Activated naive CD8-positive, alpha-beta T cell treated with anti-CD3 and anti-CD28 coated beads for 36 hours (primary cell): ENCODE results near the gene ATP11A. TPM values are rescaled to one million over a fixed set of nuclear protein-coding genes. Genes with fewer than 3 reads are reported as not detected.

Source experiments
- DNase-seq: peaks from one replicate; pipeline ENCODE4 v3.0.0; 2021
- H3K27ac Mint-ChIP-seq: one replicate; pipeline ENCODE4 v1.8.0; 2022; ENCODE audit warnings: mild to moderate bottlenecking, moderate library complexity, mixed read lengths
- H3K27me3 Mint-ChIP-seq: one replicate; pipeline ENCODE4 v1.8.0; 2022; ENCODE audit warnings: mild to moderate bottlenecking, mixed read lengths
- H3K36me3 Mint-ChIP-seq: one replicate; pipeline ENCODE4 v1.8.0; 2021; ENCODE audit warnings: mild to moderate bottlenecking, mixed read lengths
- H3K4me1 Mint-ChIP-seq: one replicate; pipeline ENCODE4 v1.8.0; 2021; ENCODE audit warnings: mixed read lengths
- H3K4me3 Mint-ChIP-seq: one replicate; pipeline ENCODE4 v1.8.0; 2022; ENCODE audit warnings: mild to moderate bottlenecking, moderate library complexity, mixed read lengths
- H3K9me3 Mint-ChIP-seq: one replicate; pipeline ENCODE4 v1.8.0; 2022; ENCODE audit warnings: mixed read lengths
- total RNA-seq, 2 experiments: library from RNA; stranded (reverse); gene quantifications; one replicate each; pipeline ENCODE4 v1.2.3, GENCODE V29; 2021

ATP11A gene
- total RNA-seq, 2 experiments from 2014 or later, result 27.6 to 32.5 TPM

- Mint-ChIP-seq H3K27ac (no peak overlapping the region), H3K4me3 (no peak overlapping the region), H3K4me1 (no peaks in the 10 kb centered on the region), H3K27me3 (peaks cover 6% of the 10 kb centered on the region), H3K9me3 (no peaks in the 10 kb centered on the region), H3K36me3 (no peaks in the 10 kb centered on the region)
- DNase-seq, result no peak
Measured at GRCh38 chr13:112911883-112912282, 222.0 kb downstream of the ATP11A start.

DNA sequence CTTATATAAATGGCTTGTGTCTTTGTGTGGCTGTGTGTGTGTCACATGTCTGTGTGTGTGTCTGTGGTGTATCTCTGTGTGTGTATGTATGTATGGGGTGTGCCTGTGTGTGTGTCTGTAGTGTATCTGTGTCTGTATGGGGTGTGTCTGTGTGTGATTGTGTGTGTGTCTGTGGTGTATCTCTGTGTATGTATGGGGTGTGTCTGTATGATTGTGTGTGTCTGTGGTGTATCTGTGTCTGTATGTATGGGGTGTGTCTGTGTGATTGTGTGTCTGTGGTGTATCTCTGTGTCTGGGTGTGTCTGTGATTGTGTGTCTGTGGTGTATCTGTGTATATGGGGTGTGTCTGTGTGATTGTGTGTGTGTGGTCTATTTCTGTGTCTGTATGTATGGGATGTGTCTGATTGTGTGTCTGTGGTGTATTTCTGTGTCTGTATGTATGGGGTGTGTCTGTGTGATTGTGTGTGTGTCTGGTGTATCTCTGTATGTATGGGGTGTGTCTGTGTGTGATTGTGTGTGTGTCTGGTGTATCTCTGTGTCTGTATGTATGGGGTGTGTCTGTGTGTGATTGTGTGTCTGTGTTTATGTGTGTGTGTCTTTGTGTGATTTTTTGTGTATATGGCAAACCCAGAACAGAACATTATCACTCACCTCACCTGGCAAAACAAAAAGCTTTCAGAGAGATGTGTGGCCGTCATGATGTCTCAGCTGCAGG, 223.0 kb downstream of the ATP11A start:
- Mint-ChIP-seq H3K4me1 (no peaks in the 10 kb centered on the region), H3K27ac (no peak overlapping the region), H3K9me3 (no peaks in the 10 kb centered on the region), H3K4me3 (no peak overlapping the region), H3K36me3 (no peaks in the 10 kb centered on the region), H3K27me3 (peaks cover 15% of the 10 kb centered on the region)
- DNase-seq, result no peak

DNA sequence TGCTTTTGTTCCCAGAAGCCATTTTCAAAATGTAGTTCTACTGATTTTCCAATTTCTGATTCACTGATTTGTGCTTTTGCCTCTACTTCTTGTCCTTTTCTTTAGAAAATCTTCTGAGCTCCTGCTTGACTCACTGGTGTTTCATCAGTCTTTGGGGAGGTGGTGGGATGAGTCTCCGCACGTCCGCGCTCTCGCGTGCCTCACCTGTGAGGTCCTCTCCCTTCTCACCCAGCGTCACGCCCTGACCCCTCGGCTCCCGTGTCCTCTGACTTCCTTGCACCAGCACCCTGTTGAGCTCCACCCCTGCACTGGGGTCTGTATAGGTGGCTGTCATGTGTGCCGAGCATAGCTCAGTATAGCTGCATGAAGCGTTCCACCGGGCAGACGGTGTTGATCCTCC, 226.5 kb downstream of the ATP11A start:
- no peak for DNase-seq
- Mint-ChIP-seq H3K36me3 (no peaks in the 10 kb centered on the region), H3K27ac (no peak overlapping the region), H3K9me3 (no peaks in the 10 kb centered on the region), H3K27me3 (peaks cover 26% of the 10 kb centered on the region), H3K4me3 (no peak overlapping the region), H3K4me1 (no peaks in the 10 kb centered on the region)

DNA sequence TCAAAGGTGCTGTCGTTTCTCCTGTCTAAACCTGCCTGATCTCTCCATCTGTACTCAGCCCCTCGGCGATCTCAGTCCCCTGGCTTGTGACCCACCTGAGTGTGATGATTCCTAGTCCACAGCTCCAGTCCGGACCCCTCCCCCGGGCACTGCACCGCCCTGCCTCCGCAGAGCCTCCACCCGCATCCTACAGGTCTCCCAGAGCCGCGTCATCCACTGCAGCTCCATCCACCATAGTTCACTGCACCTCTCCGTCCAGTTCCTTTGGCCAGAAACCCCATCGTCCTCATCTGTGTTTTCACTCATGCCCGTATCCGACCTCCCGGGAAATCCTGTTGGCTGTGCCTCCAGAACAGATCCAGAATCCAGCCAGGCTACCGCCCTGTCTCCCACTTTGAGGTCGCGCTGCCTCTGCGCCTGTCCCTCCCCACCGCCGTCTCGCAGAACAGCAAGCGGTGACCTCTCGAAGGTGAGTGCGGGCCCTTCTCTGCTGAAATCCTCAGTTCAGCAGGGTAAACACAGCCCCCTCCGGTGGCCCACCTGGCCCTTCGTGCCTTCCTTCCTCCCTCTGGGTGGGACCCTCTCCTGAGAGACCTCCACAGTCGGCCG, 227.3 kb downstream of the ATP11A start:
- DNase-seq, result no peak
- Mint-ChIP-seq H3K9me3 (no peaks in the 10 kb centered on the region), H3K4me3 (no peak overlapping the region), H3K36me3 (no peaks in the 10 kb centered on the region), H3K4me1 (no peaks in the 10 kb centered on the region), H3K27me3 (peaks cover 27% of the 10 kb centered on the region), H3K27ac (no peak overlapping the region)

- Mint-ChIP-seq H3K36me3 (no peaks in the 10 kb centered on the region), H3K9me3 (no peaks in the 10 kb centered on the region), H3K4me3 (no peak overlapping the region), H3K27ac (no peak overlapping the region), H3K27me3 (peaks cover 30% of the 10 kb centered on the region), H3K4me1 (no peaks in the 10 kb centered on the region)
- DNase-seq, result no peak
Measured at GRCh38 chr13:112917737-112918136, 227.9 kb downstream of the ATP11A start.

DNA sequence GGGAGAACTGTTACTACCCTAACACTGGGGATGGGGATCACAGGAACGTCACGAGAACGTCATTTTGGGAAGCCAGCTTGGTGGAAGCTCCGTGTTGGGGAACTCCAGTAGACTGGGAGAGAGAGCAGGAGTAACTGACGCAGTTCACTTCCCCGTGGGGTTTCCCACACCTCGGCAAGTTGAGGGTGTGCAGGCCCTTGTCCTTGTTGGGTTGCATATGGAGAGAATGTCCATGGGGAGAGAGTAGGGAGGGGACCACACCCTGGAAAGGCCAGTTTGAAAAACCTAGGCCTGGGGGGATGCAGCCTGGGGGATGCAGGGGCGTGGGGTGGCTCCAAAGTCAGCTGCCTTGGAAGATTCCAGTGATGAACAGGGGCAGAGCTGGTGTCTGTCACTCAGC, 228.4 kb downstream of the ATP11A start:
- H3K27me3 Mint-ChIP-seq, result peaks cover 30% of the 10 kb centered on the region
- no peak overlapping the region for H3K27ac Mint-ChIP-seq
- DNase-seq, result no peak
- H3K4me1 Mint-ChIP-seq, result no peaks in the 10 kb centered on the region
- no peaks in the 10 kb centered on the region for H3K9me3 Mint-ChIP-seq
- H3K36me3 Mint-ChIP-seq, result no peaks in the 10 kb centered on the region
- no peak overlapping the region for H3K4me3 Mint-ChIP-seq

GRCh38 chr13:112918746-112919145, 228.9 kb downstream of the ATP11A start:
- Mint-ChIP-seq H3K4me3 (no peak overlapping the region), H3K4me1 (no peaks in the 10 kb centered on the region), H3K9me3 (no peaks in the 10 kb centered on the region), H3K27ac (no peak overlapping the region), H3K27me3 (peaks cover 30% of the 10 kb centered on the region), H3K36me3 (no peaks in the 10 kb centered on the region)
- DNase-seq, result no peak

DNA sequence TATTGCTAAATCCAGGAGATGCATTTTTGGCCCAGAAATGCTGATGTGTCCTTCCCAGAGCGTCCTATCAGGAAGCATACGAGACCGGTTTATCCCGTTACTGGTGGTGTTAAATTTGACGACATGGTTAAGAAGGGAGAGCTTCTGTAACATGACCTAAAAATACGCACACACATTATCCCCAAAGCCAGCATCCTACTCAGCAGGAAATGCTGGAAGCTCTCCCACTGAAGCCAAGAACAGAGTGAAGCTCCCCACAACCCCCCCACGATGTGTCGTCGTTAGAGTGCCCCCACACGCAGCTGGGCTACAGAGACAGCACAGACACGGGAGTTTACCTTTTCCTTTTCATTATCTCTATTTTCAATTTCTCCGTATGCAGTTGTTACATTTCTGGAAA, 234.1 kb downstream of the ATP11A start:
- Mint-ChIP-seq H3K27me3 (peaks cover 27% of the 10 kb centered on the region), H3K27ac (no peak overlapping the region), H3K4me1 (no peaks in the 10 kb centered on the region), H3K36me3 (no peaks in the 10 kb centered on the region), H3K4me3 (no peak overlapping the region), H3K9me3 (no peaks in the 10 kb centered on the region)
- DNase-seq, result no peak

DNA sequence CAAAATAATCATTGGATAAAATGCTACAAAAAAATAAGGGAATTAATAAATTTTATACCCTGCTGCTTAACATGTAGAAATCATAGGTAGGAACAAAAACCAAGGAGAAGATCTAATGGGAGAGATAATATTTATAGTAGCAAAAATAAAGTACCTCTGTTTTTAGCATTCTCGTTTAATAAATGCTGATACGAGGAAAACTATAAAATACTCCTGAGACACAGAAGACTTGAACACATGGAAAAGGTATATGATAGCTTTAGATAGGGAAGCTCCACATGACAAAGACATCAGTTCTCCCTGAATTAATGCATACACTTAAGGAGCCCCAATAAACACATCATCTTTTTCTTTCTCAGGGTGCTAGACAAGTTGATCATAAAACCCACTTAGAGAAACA, 234.5 kb downstream of the ATP11A start:
- Mint-ChIP-seq H3K4me1 (no peaks in the 10 kb centered on the region), H3K4me3 (no peak overlapping the region), H3K27me3 (peaks cover 31% of the 10 kb centered on the region), H3K36me3 (no peaks in the 10 kb centered on the region), H3K9me3 (no peaks in the 10 kb centered on the region), H3K27ac (no peak overlapping the region)
- DNase-seq, result no peak

GRCh38 chr13:112926003-112926402, 236.2 kb downstream of the ATP11A start:
- DNase-seq, result no peak
- Mint-ChIP-seq H3K27me3 (peaks cover 40% of the 10 kb centered on the region), H3K4me1 (no peaks in the 10 kb centered on the region), H3K4me3 (no peak overlapping the region), H3K9me3 (no peaks in the 10 kb centered on the region), H3K36me3 (no peaks in the 10 kb centered on the region), H3K27ac (no peak overlapping the region)

DNA sequence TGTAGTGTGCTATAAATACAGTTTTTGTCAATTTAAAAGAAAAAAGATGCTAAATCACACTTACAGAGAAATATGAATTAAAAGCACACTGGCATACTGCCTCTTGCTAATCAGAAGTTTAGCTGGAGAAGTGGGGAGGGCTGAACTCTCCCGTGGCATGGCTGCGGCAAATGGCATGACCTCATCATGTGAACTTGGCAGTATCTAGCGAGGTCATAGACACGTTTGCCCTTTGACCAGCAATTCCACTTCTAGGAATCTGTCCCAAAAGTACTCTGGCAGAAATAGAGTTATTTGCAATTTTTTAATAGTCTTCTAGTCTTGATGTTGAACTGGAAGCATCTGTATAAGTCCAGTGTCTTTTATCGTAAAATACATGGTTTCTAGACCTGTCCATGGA, 237.2 kb downstream of the ATP11A start:
- Mint-ChIP-seq H3K27me3 (peaks cover 50% of the 10 kb centered on the region), H3K36me3 (no peaks in the 10 kb centered on the region), H3K4me3 (no peak overlapping the region), H3K27ac (no peak overlapping the region), H3K9me3 (no peaks in the 10 kb centered on the region), H3K4me1 (no peaks in the 10 kb centered on the region)
- no peak for DNase-seq

DNA sequence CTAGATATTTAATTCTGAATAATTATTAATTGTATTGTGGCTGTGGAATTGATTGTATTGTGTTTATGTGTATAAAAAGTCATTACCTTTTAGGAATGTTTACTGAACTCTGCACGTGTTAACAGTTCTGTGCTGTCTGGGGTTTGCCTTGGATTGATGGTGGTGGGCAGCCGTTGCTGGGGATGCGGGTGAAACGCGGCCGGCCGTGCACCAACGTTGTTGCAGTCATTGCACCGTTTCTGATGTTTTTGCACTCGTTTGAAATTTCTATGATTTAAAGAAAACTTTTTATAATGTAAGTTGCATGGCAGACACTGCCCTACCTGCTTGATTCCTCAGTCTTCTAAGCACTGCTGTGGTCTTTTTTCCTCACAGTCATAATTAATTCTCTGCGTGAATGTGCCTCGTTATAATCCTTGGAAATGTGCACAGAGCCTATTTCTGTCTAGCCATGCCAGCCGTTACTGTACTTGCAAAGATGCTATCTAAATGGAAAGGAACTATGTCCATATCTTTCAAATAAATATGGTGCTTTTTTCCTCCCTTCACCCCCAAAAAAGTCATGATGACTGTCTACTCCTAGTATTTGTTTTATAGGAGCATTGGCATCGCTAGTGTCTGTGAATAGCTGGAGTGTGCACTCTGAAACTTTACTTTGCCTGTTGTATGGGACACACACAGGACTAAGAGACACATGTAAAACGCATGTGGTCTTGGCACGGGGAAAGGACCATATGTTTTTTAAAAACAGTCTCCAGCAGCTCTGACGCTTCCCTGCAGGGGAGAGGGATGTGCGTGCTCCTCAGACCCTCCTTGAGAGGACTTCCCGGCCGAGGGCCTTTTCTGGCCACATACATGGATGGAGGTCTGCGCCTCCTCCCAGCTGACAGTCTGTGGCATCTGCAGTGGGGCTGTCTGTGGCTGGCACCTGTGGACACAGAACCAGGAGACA, 238.5 kb downstream of the ATP11A start:
- H3K4me1 Mint-ChIP-seq, result no peaks in the 10 kb centered on the region
- no peak for DNase-seq
- H3K27me3 Mint-ChIP-seq, result peaks cover 49% of the 10 kb centered on the region
- H3K27ac Mint-ChIP-seq, result no peak overlapping the region
- H3K36me3 Mint-ChIP-seq, result no peaks in the 10 kb centered on the region
- H3K9me3 Mint-ChIP-seq, result no peaks in the 10 kb centered on the region
- no peak overlapping the region for H3K4me3 Mint-ChIP-seq

DNA sequence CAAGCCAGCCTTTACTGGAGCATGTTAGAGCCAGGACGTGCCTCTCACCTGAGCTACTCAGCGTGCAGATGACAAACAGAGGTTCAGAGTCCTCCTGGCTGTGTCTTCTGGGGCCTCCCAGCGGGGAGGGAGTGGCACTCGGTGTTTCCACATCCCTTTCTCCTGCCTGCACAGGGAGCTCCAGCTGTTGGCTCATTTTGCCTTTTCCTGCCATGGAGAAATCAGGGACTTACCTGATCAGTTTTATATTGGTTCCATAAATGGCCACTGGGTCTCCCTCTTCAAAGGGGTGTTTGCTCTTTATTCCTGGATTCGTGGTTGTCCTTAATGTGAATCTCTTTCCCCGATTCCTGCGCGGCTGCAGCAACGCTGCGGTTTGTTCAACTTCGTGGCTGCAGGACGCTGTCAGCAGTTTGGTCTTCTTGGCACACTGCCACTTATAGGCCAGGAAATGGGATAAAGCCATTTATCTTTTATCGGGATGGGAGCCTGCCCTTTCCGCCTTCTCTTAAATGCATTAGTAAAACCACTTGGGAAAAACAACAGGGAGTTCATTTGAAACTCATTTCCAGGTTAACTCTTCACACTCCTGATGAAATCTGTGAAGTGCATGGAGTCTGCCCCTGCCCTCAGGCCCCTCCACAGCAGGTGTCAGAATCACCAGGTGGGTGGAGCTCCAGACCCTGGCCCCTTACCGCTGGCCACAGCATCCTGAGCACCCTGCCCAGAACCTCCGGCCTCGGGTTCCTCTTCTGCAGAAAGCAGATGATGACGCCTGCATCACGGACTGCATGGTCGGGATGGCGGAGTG, 239.3 kb downstream of the ATP11A start:
- no peaks in the 10 kb centered on the region for H3K4me1 Mint-ChIP-seq
- no peak for DNase-seq
- no peak overlapping the region for H3K27ac Mint-ChIP-seq
- no peaks in the 10 kb centered on the region for H3K9me3 Mint-ChIP-seq
- H3K36me3 Mint-ChIP-seq, result no peaks in the 10 kb centered on the region
- no peak overlapping the region for H3K4me3 Mint-ChIP-seq
- H3K27me3 Mint-ChIP-seq, result peaks cover 51% of the 10 kb centered on the region

- H3K4me1 Mint-ChIP-seq, result no peaks in the 10 kb centered on the region
- no peak overlapping the region for H3K4me3 Mint-ChIP-seq
- DNase-seq, result no peak
- no peak overlapping the region for H3K27ac Mint-ChIP-seq
- no peaks in the 10 kb centered on the region for H3K36me3 Mint-ChIP-seq
- H3K9me3 Mint-ChIP-seq, result no peaks in the 10 kb centered on the region
- H3K27me3 Mint-ChIP-seq, result peaks cover 51% of the 10 kb centered on the region
Measured at GRCh38 chr13:112929783-112930055, 239.9 kb downstream of the ATP11A start.

GRCh38 chr13:112930192-112930591, 240.4 kb downstream of the ATP11A start:
- Mint-ChIP-seq H3K4me3 (no peak overlapping the region), H3K9me3 (no peaks in the 10 kb centered on the region), H3K4me1 (no peaks in the 10 kb centered on the region), H3K27ac (no peak overlapping the region), H3K27me3 (peaks cover 51% of the 10 kb centered on the region), H3K36me3 (no peaks in the 10 kb centered on the region)
- DNase-seq, result no peak
